Activated CD4-positive, alpha-beta T cell treated with anti-CD3 and anti-CD28 coated beads for 4 hours (primary cell): ENCODE data around the gene GPRC5D.

ENCODE experiments used
- DNase-seq, 2 donors: peaks; one replicate each; pipeline ENCODE4 v3.0.0-alpha.2; 2020

The GPRC5D gene

GRCh38 chr12:12903642-12904609, 48.0 kb downstream of the GPRC5D start:
- DNase-seq = no peak

DNA sequence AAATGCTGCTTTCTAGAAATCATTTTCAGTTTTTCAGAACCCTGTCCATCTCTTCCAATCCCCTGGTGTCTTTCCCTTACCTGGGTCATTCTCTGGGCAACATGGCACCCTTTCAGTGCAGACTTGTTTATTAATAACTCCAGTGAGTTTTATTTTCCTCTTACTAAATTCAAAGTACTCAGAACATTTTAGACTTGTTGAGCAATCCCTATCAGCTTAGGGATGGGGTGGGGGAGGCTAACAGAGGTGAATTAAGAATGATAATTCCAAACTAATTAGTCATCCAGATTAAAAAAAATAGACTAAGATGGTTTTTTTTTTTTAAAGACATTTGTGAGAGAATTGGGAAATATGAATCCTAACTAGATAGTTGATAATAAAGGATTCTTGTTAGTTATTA, 49.9 kb downstream of the GPRC5D start:
- DNase-seq = no peak

DNA sequence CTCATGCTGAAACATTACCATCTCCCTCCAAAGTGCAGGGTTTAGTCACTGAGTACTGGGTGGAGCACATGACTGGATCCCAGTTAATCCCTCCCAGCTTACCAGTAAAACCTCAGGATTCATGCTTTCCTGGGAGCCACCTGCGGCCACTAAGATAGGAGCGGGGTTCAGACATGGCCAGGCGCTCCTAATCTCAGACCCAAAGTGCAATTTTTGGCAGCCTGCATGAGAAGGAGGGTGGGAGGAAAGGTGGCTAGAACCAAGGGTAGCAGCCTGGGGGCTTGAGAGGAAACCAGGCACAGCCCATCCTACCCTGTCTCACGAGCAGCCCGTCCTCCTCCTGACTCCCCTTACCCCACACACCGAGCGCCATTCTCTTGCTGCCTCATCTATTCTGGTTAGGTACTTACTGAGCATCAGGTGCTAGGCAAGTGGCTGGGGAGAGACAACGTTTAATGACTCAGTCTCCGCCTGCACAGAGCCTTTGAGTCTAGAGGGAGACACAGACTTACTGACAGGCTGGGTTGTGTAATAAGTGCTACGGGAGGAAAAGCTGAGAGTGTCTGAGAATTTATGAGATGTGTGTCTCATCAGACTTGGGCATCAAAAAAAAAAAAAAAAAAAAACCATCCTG, 50.7 kb downstream of the GPRC5D start:
- no peak for DNase-seq

DNA sequence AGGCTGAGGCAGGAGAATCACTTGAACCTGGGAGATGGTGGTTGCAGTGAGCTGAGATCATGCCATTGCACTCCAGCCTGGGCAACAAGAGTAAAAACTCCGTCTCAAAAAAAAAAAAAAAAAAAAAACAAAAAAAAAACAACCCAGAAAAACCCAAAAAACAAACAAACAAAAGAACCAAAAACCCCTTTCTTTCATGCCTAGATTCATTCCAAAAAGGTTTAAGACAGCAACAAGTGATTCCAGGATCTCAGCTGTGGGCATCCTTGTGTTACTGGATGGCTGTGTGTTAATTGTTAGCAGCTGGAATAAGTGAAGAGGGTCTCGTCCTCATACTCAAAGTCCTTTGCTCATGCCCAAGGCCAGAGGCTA, 51.2 kb downstream of the GPRC5D start:
- no peak for DNase-seq

- no peak for DNase-seq
Measured at GRCh38 chr12:12899530-12900380, 52.2 kb downstream of the GPRC5D start.

DNA sequence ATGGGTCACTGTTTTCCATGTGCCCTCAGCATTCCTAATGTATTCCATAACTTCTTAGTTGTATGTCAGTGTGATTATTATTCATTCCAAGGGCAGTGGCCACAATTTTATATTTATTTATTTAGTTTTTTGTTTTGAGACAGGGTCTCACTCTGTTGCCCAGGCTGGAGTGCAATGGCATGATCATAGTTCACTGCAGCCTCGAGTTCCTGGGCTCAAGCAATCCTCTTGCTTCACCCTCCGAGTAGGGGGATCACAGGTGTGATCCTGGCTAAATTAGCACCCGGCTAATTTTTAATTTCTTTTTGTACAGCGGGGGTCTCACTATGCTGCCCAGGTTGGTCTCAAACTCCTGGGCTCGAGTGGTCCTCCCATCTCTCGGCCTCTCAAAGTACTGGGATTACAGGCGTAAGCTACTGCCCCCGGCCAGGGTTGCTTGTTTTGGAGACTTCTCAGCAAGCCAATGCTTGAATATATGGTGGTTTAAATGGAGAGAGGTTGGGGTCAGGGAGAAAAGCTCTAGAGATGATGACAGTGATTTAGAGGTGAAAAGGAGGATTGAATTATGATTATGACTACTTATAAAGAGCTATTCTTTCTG, 53.0 kb downstream of the GPRC5D start:
- no peak for DNase-seq

DNA sequence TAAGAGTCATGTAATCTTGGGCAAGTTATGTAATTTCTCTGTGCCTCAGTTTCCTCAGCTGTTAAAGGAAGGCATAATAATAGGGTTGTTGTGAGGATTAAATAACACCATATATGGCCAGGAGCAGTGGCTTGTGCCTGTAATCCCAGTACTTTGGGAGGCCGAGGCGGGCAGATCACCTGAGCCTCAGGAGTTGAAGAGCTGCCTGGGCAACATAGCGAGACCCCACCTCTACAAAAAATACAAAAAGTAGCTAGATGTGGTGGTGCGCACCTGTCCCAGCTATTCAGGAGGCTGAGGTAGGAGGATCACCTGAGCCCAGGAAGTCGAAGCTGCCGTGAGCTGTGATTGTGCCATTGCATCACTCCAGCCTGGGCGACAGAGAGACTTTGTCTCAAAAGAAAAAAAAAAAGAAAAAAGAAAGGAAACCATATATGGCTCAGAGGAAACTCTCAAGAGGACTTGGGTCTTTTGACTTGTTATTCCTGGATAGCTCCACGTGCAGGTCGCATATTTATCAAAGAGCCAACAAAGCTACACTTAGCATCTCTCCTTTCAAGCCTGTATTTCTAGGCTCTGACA, 53.7 kb downstream of the GPRC5D start:
- no peak for DNase-seq

DNA sequence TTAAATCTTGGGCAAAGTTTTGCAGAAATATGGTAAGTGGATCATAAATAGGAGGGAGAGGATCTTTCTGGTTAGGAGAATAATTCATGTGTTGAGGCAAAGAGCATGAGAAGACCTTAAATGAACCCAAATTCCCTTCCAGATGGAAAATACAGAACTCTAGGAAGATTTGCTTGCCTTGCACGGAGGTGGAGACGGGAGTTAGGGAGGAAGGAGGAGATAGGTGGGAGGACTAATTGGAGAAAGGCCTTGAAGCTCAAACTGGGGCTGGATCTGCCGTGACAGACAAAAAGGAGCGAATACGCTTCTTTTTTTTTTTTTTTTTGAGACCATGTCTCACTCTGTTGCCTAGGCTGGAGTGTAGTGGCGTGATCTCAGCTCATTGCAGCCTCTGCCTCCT, 54.7 kb downstream of the GPRC5D start:
- DNase-seq = no peak

GRCh38 chr12:12896260-12896659, 55.7 kb downstream of the GPRC5D start:
- no peak for DNase-seq

GRCh38 chr12:12893438-12893837, 58.5 kb downstream of the GPRC5D start:
- no peak for DNase-seq

- DNase-seq = no peak
Measured at GRCh38 chr12:12892681-12893141, 59.3 kb downstream of the GPRC5D start.

DNA sequence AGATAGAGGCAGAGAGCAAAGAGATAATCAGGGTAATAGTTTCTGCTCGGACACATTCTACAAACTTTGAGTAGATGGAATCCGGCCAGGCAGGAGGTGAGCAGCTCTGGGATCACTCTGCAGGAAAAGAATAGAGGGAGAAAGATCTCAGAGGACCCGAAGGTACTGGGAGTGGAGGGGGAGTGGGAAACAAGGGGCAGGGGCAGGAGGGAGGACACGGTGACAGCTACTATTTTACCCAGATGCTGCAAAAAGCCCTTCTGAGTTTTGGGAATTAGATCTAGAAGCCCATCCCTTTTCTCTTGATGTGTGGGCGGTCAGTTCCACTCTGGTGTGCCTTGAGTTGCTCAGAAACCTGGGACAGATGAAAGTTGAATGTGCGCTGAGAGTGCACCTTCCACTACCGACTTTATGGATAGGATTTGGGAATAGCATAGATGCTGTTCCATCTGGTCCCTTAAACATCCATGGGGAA, 60.1 kb downstream of the GPRC5D start:
- no peak for DNase-seq

GRCh38 chr12:12891080-12891880, 60.7 kb downstream of the GPRC5D start, which contains the start of gene GPRC5A:
TSS of gene GPRC5A (plus strand) at chr12:12891562. CDS start at chr12:12908250, 16,688 bp downstream.
- peak; percentile 9 to 15 for DNase-seq
